GM19397 (cell line): Measurements from ENCODE around the gene MORN5.

ENCODE experiments used
- ATAC-seq: cut with Tn5 transposase; IDR thresholded peaks from one replicate; pipeline ENCODE4 v1.9.1; 2021; ENCODE audit warnings: mild to moderate bottlenecking, moderate library complexity; ENCODE audit not compliant: unreplicated experiment

Gene MORN5

DNA sequence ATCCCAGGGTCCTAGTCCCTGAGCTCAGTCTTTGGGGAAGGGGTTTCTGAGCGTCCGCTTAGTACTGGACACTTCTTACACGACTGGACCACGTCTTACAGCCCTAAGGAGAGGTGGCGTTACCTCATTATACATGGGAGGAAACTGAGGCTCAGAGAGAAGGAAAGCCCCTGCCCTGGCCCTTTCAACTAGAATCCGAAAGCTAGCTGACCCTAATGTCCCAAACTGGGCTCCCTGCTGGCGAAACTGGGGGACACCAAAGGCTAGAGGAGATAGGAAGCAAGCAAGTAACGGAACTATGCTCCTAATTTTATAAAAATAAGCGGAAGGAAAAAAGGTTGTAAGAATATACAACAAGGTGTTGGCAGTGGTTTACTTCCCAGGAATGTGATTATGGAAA lies 54.8 kb downstream of the MORN5 start:
- no peak for ATAC-seq

- ATAC-seq: no peak
Observed at GRCh38 chr9:122215663-122216062, 56.0 kb downstream of the MORN5 start.

GRCh38 chr9:122216138-122216797 lies 56.6 kb downstream of the MORN5 start:
- no peak for ATAC-seq

- no peak for ATAC-seq
Observed at GRCh38 chr9:122216798-122217418, 57.2 kb downstream of the MORN5 start.

- no peak for ATAC-seq
Observed at GRCh38 chr9:122217640-122218039, 57.9 kb downstream of the MORN5 start.

- ATAC-seq: no peak
Observed at GRCh38 chr9:122218071-122218934, 58.6 kb downstream of the MORN5 start.

GRCh38 chr9:122218935-122219855 lies 59.5 kb downstream of the MORN5 start:
- no peak for ATAC-seq

- ATAC-seq: no peak
Observed at GRCh38 chr9:122219856-122220672, 60.4 kb downstream of the MORN5 start.

DNA sequence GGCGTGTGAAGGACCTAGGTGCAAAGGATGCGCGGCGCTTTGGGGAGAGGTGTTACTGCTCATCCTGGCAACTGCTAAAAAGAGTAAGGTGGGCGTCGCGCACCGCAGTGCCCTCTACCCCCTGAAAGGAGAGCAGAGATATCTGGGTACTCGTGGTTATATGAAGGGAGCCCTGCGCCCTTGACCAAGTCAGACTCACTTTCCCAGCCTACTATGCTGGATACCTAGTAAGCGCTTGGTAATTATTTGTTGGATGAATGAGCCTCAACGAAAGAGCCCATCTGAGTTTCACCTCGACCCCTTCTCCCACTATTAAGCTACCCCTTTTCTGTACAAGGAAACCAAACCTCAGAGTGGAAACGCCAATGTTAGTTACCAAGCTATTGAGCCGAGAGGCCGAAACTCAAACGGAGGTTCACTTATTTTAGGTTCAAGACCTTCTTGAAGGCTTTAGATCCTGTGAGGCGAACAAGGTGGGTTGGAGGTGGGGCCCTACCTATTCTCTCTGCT lies 61.0 kb downstream of the MORN5 start:
- ATAC-seq: no peak

DNA sequence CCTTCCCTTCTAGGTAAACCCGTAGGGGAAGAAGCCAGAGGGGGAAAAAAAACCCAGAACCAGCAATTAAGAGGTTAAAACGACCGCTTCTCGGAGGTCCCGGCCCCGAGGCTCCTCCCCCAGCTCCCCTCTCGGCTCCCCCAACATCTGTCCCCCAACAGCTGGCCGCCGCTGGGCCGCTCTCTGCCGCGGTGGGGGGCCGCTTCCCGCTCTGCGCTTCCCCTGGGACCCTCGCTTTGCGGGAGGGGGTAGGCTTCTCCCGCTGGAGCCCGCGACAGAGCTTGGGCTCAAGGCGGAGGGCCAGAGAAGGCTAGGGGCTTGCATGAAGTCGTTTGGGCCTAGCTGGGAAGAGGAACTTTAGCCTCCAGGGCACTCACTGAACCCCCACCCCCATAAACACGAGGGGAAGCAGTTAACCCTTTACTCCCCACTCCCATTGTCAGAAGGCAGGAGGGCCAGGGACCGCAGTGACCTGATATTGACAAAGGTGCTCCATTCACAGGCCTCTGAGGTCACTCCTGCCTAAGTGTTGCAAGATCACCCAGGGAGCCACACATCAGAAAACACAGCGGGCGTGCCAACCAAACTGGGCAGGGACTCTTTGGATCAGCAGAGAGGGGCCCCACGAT lies 61.6 kb downstream of the MORN5 start:
- no peak for ATAC-seq

- ATAC-seq: no peak
Observed at GRCh38 chr9:122222791-122223190, 63.1 kb downstream of the MORN5 start.

DNA sequence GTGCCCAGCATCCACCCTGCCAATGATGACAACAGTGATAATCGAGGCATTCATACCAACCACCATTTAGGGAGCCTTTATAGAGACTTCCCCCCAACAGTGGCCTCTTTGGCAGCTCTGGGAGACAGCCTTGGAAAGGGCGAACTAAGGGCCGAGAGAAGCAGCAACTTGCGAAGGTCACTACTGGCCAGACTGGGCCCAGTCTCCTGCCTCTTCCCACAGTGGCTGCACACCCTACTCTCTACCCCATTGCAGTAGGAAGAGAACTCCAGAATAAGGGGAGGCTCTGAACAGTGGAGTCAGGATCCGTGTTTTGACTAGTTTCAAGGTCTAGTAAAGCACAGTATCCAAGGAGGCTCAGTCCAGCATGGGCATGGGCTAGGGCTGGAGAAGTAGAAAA lies 63.7 kb downstream of the MORN5 start:
- no peak for ATAC-seq

GRCh38 chr9:122225312-122226141 lies 65.8 kb downstream of the MORN5 start:
- no peak for ATAC-seq

DNA sequence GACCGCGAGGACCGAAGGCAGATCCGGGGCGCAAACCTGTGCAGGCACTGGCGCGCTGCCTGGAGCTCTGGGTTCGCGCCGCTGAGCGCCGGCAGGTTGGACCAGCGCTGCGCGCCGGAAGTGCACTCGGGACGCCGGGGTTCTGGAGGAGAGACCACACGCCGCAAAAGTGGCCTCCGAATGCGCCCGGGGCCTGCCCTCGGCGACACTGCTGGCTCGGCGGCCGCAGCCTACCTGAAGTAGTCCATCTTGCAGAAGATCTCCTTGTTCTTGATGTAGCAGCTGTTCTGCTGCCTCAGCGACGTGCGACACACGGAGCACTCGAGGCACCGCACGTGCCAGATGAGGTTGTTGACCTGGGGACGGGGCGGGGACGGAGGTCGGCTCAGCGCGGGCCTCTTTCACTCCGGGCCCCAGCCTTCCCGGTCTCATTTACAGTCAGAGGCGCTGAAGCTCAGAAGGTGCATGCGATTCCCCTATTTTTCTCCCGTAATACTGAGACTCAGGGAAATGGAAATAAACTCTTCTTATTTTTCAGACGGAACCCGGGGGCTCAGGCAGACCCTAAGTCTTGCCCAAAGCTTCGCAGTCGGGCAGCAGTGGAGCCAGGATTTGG lies 66.5 kb downstream of the MORN5 start:
- ATAC-seq: no peak

DNA sequence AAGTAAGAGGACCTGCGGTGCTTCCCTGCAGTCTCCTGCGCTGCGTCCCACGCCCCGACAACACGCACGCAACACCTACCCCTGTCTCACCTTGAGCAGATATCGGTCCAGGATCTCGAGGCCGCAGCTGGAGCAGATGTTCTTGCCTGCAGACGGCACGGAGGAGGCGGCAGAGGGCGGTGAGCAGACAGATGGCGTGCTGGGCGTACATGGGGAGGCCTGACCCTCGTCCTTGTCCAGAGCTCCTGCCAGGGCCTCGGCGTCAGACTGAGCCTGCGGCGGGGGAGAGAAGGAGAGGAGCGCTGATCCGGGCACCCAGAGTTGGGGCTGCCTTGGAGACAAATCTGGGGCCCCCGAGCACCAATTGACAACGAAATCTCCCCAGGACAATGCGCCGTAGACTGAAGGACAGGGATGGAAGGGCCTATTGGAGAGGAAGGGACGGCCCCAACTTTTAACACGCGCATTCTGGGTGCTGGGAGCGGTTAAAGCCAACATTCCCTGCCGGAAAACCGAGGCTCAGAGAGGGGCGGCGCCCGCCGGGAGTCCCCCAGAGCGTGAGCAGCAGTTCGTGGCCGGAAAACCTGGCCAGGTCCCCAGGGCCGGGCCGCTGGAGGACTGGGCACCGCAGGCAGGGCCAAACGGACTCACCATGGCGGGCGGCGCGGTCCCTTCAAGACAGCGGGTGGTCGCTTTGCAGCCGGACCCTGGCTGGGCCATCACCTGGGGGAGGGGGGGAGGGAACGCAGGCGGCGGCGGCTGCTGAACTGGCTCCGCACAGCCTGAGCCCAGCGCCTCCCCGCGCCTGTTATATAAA lies 67.3 kb downstream of the MORN5 start:
- ATAC-seq: no peak

- no peak for ATAC-seq
Observed at GRCh38 chr9:122227575-122227900, 67.8 kb downstream of the MORN5 start.

DNA sequence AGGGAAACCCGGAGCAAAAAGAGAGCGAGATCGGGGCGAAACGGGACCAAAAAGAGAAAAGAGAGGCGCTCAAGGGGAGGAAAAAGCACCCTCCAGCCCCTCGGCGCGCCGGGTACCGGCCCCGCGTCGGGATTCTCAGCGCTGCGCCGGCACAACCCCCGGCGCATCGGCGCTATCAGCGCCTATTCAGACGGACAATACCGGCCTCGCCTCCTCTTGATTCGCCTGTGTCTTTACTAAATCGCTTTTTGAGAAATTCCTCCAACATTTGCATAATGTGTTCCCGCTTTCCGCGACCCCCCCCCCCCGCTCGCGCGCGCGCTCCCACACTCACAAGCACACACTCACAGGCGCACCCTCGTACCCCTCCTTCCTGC lies 68.5 kb downstream of the MORN5 start:
- no peak for ATAC-seq
